Testis (tissue), 3 donors: ENCODE results near the gene CYTH4. TPM values are rescaled to one million over a fixed set of nuclear protein-coding genes. Genes with fewer than 3 reads are reported as not detected.
A peak's percentile ranks its signal among the peaks of the same experiment; 100 is the strongest.

Source experiments
- DNase-seq: peaks from one replicate; pipeline ENCODE4 v3.0.0-alpha.2; 2019
- H3K27ac ChIP-seq, 2 donors: fragments of 200-600 bp; sonication (generic); one replicate each; pipeline ENCODE4 v1.5.1; 2019
- H3K27me3 ChIP-seq: fragments of 200-600 bp; sonication (generic); one replicate; pipeline ENCODE4 v1.5.1; 2019
- H3K36me3 ChIP-seq: fragments of 200-600 bp; sonication (generic); one replicate; pipeline ENCODE4 v1.5.1; 2017; ENCODE audit warnings: low read depth; ENCODE audit errors: missing control alignments
- H3K4me1 ChIP-seq: fragments of 200-600 bp; sonication (generic); one replicate; pipeline ENCODE4 v1.5.1; 2019
- H3K4me3 ChIP-seq, 2 donors: fragments of 200-600 bp; sonication (generic); one replicate each; pipeline ENCODE4 v1.5.1; 2017 to 2019
- H3K9me3 ChIP-seq: fragments of 200-600 bp; sonication (generic); one replicate; pipeline ENCODE4 v1.5.1; 2017
- POLR2A ChIP-seq: fragments of 450-650 bp; IDR thresholded peaks from one replicate; pipeline ENCODE4 v1.6.1; 2017; ENCODE audit warnings: antibody characterized with exemption, mild to moderate bottlenecking, moderate library complexity
- WGBS, 2 donors: methylation state at CpG; one replicate each; pipeline ENCODE4 v1.1.5; 2018; 5-methylcytosine and 5-hydroxymethylcytosine counted together
- intact Hi-C: fragments of 100-400 bp; cut with DNase I; formaldehyde crosslinking; loops from one replicate; pipeline ENCODE4 v1.15.1; 2023; ENCODE audit warnings: low total_unique reads
- polyA plus RNA-seq: library from polyadenylated mRNA; stranded (reverse); fragments of 350-450 nt; fragmentation: Illumina TruSeq; extraction: RNeasy Lipid Tissue Mini Kit (QIAGEN cat#74804); gene quantifications from one replicate; pipeline ENCODE4 v1.2.3, GENCODE V29; 2014; ENCODE audit warnings: low read depth, low replicate concordance; ENCODE audit not compliant: insufficient read depth
- total RNA-seq, 2 donors: library from RNA; depleted of rRNA; stranded (reverse); fragments of >200 nt; gene quantifications; one replicate each; pipeline ENCODE4 v1.2.3, GENCODE V29; 2016
- TF ChIP-seq, protein P1 (sequence below), 3 experiments: fragments of 450-650 bp in 2 of 3; fragments of 200-600 bp in 1 of 3; sonication (generic) in 1 of 3; IDR thresholded peaks; one replicate each; pipeline ENCODE4 v1.5.1; 2016 to 2019; ENCODE audit warnings: antibody characterized with exemption in 3 of 3, mild to moderate bottlenecking in 2 of 3, moderate library complexity in 1 of 3

CYTH4 gene
- total and polyA plus RNA-seq, 3 donors from 2014 or later = 2.7 to 7.2 (median 6.8) TPM

- H3K27ac ChIP-seq = no peak within 1 kb of the TSS
- H3K4me1 ChIP-seq = no peaks in the 10 kb centered on the region
- no peaks in the 10 kb centered on the region for H3K36me3 ChIP-seq
- TF ChIP-seq, protein P1, sequence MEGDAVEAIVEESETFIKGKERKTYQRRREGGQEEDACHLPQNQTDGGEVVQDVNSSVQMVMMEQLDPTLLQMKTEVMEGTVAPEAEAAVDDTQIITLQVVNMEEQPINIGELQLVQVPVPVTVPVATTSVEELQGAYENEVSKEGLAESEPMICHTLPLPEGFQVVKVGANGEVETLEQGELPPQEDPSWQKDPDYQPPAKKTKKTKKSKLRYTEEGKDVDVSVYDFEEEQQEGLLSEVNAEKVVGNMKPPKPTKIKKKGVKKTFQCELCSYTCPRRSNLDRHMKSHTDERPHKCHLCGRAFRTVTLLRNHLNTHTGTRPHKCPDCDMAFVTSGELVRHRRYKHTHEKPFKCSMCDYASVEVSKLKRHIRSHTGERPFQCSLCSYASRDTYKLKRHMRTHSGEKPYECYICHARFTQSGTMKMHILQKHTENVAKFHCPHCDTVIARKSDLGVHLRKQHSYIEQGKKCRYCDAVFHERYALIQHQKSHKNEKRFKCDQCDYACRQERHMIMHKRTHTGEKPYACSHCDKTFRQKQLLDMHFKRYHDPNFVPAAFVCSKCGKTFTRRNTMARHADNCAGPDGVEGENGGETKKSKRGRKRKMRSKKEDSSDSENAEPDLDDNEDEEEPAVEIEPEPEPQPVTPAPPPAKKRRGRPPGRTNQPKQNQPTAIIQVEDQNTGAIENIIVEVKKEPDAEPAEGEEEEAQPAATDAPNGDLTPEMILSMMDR (IDR thresholded peaks at IDR 0.05) = no peak
- no peak for TF ChIP-seq POLR2A
- H3K9me3 ChIP-seq = no peaks in the 10 kb centered on the region
- WGBS, 2 donors = 27 to 40% methylated on average over 8 to 23 of the region's 23 CpGs
- H3K27me3 ChIP-seq = no peaks in the 10 kb centered on the region
- intact Hi-C loops = no loop called here
- no peak within 1 kb of the TSS for H3K4me3 ChIP-seq
- peak; percentile 50 for DNase-seq
These were observed 38.0 kb upstream of the CYTH4 start, which contains the start of gene RAC2 for GRCh38 chr22:37244114-37244921. TSS of gene RAC2 (minus strand) at chr22:37244269. CDS start at chr22:37244148, 121 bp downstream.

DNA sequence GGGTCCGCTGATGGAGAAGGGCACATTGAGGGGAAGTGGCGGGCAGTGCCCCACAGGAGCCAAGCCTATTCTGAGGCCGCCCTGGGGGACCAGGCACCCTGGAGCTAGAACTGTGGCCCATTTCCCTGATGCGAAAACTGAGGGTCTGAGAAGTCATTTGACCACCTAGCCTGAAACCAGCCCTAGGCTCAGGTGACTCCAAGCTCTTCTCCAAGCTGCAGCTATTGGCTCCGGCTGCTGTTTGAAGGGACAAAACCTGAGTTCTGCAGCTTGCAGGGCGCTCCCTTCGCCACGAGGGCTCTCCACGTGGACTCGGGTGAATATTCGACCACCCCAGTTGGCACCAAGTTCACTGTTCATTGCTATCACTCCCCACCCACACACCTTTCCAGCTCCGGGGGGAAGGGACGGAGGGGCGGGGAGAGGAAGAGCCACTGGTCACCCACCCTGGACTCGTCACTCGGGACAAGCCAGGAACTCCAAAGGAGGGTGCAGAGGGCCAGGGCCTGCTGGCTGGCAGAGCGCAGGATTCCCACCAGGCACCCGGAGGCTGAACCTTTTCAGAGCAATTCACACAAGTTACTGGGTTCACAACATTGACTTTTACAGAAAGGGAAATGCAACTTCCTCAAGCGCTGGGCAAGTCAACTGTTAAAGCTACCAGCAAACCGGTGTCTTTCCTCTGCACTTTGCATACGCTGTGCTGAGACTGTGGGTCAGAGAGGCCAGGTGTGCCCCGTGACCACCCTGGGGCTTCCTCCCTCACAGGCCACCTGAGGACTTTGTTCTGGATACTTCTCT lies 37.2 kb upstream of the CYTH4 start:
- intact Hi-C loops = no loop called here
- no peaks in the 10 kb centered on the region for H3K4me1 ChIP-seq
- H3K27me3 ChIP-seq = no peaks in the 10 kb centered on the region
- no peak overlapping the region for H3K4me3 ChIP-seq
- H3K36me3 ChIP-seq = no peaks in the 10 kb centered on the region
- no peak for DNase-seq
- WGBS, 2 donors = 73 to 77% methylated on average over 22 of the region's 22 CpGs
- no peak for TF ChIP-seq POLR2A
- TF ChIP-seq, protein P1 (IDR thresholded peaks at IDR 0.05) = no peak
- H3K9me3 ChIP-seq = no peaks in the 10 kb centered on the region
- no peak overlapping the region for H3K27ac ChIP-seq

GRCh38 chr22:37245740-37246139 lies 36.6 kb upstream of the CYTH4 start:
- Histone ChIP-seq H3K4me3 (no peak overlapping the region), H3K4me1 (no peaks in the 10 kb centered on the region), H3K36me3 (no peaks in the 10 kb centered on the region), H3K27ac (no peak overlapping the region), H3K9me3 (no peaks in the 10 kb centered on the region), H3K27me3 (no peaks in the 10 kb centered on the region)
- DNase-seq = no peak
- 84 to 86% methylated on average over 6 of the region's 6 CpGs for WGBS, 2 donors
- TF ChIP-seq, protein P1 (IDR thresholded peaks at IDR 0.05) = no peak
- TF ChIP-seq POLR2A = no peak
- intact Hi-C loops = no loop called here

DNA sequence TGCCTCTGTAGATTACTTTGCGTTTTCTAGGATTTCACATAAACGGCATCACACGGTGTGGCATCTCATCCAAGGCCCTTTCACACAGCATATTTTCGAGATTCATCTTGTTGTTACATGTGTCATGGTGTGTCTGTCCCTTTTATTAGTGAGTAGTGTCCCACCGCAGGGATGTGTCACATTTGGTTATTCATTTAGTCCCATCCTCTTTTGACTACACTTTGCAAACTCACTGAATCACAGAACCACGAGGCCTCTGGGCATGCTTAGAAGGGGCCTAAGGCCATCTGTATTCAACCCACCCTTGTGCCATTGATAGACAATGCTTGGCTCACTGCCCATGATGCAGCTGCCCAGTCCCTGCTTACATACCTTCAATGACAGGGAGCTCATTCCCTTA lies 34.1 kb upstream of the CYTH4 start:
- H3K27ac ChIP-seq = no peak overlapping the region
- H3K27me3 ChIP-seq = no peaks in the 10 kb centered on the region
- WGBS, 2 donors = 74 to 76% methylated on average over 6 of the region's 6 CpGs
- DNase-seq = no peak
- no peaks in the 10 kb centered on the region for H3K4me1 ChIP-seq
- H3K9me3 ChIP-seq = no peaks in the 10 kb centered on the region
- H3K36me3 ChIP-seq = no peaks in the 10 kb centered on the region
- TF ChIP-seq POLR2A = no peak
- TF ChIP-seq, protein P1 (IDR thresholded peaks at IDR 0.05) = no peak
- intact Hi-C loops = no loop called here
- H3K4me3 ChIP-seq = no peak overlapping the region
